B cell (primary cell): ENCODE results near the gene BTAF1. TPM values are rescaled to one million over a fixed set of nuclear protein-coding genes. Genes with fewer than 3 reads are reported as not detected.

ENCODE experiments used
- ATAC-seq: fragments of 200-7000 bp; cut with Tn5 transposase; one replicate; pipeline ENCODE4 v1.10.0; 2021; ENCODE audit warnings: low read depth, mild to moderate bottlenecking, moderate number of reproducible peaks, moderate library complexity
- CTCF ChIA-PET: fragments of 350-600 bp; sonication (Branson Sonifier 250); formaldehyde crosslinking; loops from one replicate; lab custom pipeline; 2021; ENCODE audit warnings: antibody characterized with exemption, inconsistent platforms; lab: Charles Lee
- POLR2A ChIA-PET: fragments of 350-600 bp; sonication (Branson Sonifier 250); formaldehyde crosslinking; loops from one replicate; lab custom pipeline; 2021; ENCODE audit warnings: antibody characterized with exemption; lab: Charles Lee
- DNase-seq: peaks from one replicate; pipeline ENCODE4 v3.0.0; 2013
- H2AFZ ChIP-seq: 2 replicates; pipeline ENCODE4 v1.6.1; 2012; ENCODE audit warnings: mild to moderate bottlenecking, low read depth, low read length; ENCODE audit not compliant: insufficient read depth, poor library complexity, severe bottlenecking
- H3K27ac ChIP-seq, 2 donors: 1 replicate in 1 of 2; 2 replicates in 1 of 2; pipeline ENCODE4 v1.5.1; 2012 to 2013; ENCODE audit warnings: low read length in 2 of 2, mild to moderate bottlenecking in 2 of 2, moderate library complexity in 1 of 2
- H3K27me3 ChIP-seq, 4 experiments: fragments of 200-600 bp in 1 of 4; sonication (generic) in 1 of 4; replicated peaks in 1 of 4; 1 replicate in 2 of 4; 2 replicates in 2 of 4; pipeline versions ENCODE4 v1.6.1 to v1.7.0; 2013 to 2016; ENCODE audit warnings: low read length in 3 of 4, mild to moderate bottlenecking in 2 of 4, mixed read lengths in 1 of 4, moderate library complexity in 1 of 4; ENCODE audit not compliant: insufficient read depth in 4 of 4, control insufficient read depth in 3 of 4; ENCODE audit errors: control extremely low read depth in 1 of 4
- H3K36me3 ChIP-seq, 2 experiments: replicated peaks in 1 of 2; 1 replicate in 1 of 2; 2 replicates in 1 of 2; pipeline versions ENCODE4 v1.6.1 to v1.7.1; 2013; ENCODE audit warnings: low read length in 1 of 2; ENCODE audit not compliant: insufficient read depth in 2 of 2, control insufficient read depth in 1 of 2; ENCODE audit errors: control extremely low read depth in 1 of 2, extremely low read depth in 1 of 2
- H3K4me1 ChIP-seq, 2 donors: fragments of 200-600 bp in 1 of 2; sonication (generic) in 1 of 2; 1 replicate in 1 of 2; 2 replicates in 1 of 2; pipeline versions ENCODE4 v1.5.1 to v1.6.1; 2013 to 2017; ENCODE audit warnings: low read length in 2 of 2; ENCODE audit not compliant: control insufficient read depth in 2 of 2, insufficient read depth in 2 of 2
- H3K4me2 ChIP-seq: replicated peaks from 2 replicates; pipeline ENCODE3; 2012; ENCODE audit warnings: mild to moderate bottlenecking, low read depth, low read length; ENCODE audit not compliant: poor library complexity, severe bottlenecking
- H3K4me3 ChIP-seq, 5 experiments: fragments of 200-600 bp in 1 of 5; sonication (generic) in 1 of 5; 1 replicate in 3 of 5; 2 replicates in 2 of 5; pipeline versions ENCODE4 v1.5.1 to v1.7.0; 2011 to 2016; ENCODE audit warnings: low read length in 4 of 5, mild to moderate bottlenecking in 4 of 5, low read depth in 2 of 5, control low read depth in 1 of 5, moderate library complexity in 1 of 5; ENCODE audit not compliant: insufficient read depth in 1 of 5; ENCODE audit errors: control extremely low read depth in 1 of 5, extremely low read depth in 1 of 5
- H3K79me2 ChIP-seq: fragments of 200-600 bp; sonication (generic); one replicate; pipeline ENCODE4 v1.6.0; 2016; ENCODE audit warnings: low read length; ENCODE audit not compliant: control insufficient read depth, insufficient read depth
- H3K9ac ChIP-seq: fragments of 200-600 bp; sonication (generic); 2 replicates; pipeline ENCODE4 v1.6.1; 2017; ENCODE audit warnings: mild to moderate bottlenecking, low read length, moderate library complexity
- H3K9me3 ChIP-seq, 3 donors: one replicate each; pipeline versions ENCODE4 v1.6.1 to v1.7.1; 2013; ENCODE audit warnings: low read length in 2 of 3; ENCODE audit not compliant: control insufficient read depth in 2 of 3, insufficient read depth in 1 of 3; ENCODE audit errors: control extremely low read depth in 1 of 3
- H4K20me1 ChIP-seq: 2 replicates; pipeline ENCODE4 v1.6.0; 2012; ENCODE audit warnings: mild to moderate bottlenecking, low read length; ENCODE audit not compliant: insufficient read depth, control insufficient read depth, poor library complexity, severe bottlenecking
- H3K27ac Mint-ChIP-seq: one replicate; pipeline ENCODE4 v1.8.0; 2021; ENCODE audit warnings: mixed read lengths
- H3K27me3 Mint-ChIP-seq: one replicate; pipeline ENCODE4 v1.8.0; 2021; ENCODE audit warnings: mixed read lengths
- H3K4me1 Mint-ChIP-seq: one replicate; pipeline ENCODE4 v1.8.0; 2021; ENCODE audit warnings: mixed read lengths
- H3K4me3 Mint-ChIP-seq: one replicate; pipeline ENCODE4 v1.8.0; 2021; ENCODE audit warnings: mixed read lengths
- H3K9me3 Mint-ChIP-seq: one replicate; pipeline ENCODE4 v1.8.0; 2022; ENCODE audit warnings: mixed read lengths; ENCODE audit not compliant: insufficient read depth
- CTCF ChIP-seq: fragments of 200-600 bp; IDR thresholded peaks from one replicate; pipeline ENCODE4 v1.8.0; 2022; ENCODE audit warnings: antibody characterized with exemption, mild to moderate bottlenecking
- EZH2 ChIP-seq: IDR thresholded peaks from 2 replicates; pipeline ENCODE4 v1.6.1; 2012; ENCODE audit warnings: borderline replicate concordance, low read depth, mild to moderate bottlenecking, moderate library complexity, low read length; ENCODE audit not compliant: insufficient read depth, poor library complexity, severe bottlenecking
- WGBS: methylation state at CpG from one replicate; pipeline ENCODE4 v1.1.5; 2013; ENCODE audit warnings: missing lambda C conversion rate; ENCODE audit not compliant: insufficient coverage; 5-methylcytosine and 5-hydroxymethylcytosine counted together
- intact Hi-C: fragments of 100-400 bp; cut with micrococcal nuclease; formaldehyde crosslinking; loops from one replicate; pipeline ENCODE4 v1.10.0; 2022
- polyA plus RNA-seq: library from polyadenylated mRNA; depleted of rRNA; stranded (reverse); fragments of >200 nt; gene quantifications from 2 replicates; pipeline ENCODE4 v1.2.3, GENCODE V29; 2012
- total RNA-seq, 2 donors: library from RNA; stranded (reverse); fragments of 120-200 nt in 1 of 2; gene quantifications; 1 replicate in 1 of 2; 2 replicates in 1 of 2; pipeline versions ENCODE4 v1.2.3 to v1.2.4, GENCODE V29; 2013 to 2022

BTAF1 gene
- total and polyA plus RNA-seq, 2 donors (not counting 1 experiment from before 2014, with no cell fraction given) = 58.2 to 78.1 TPM

GRCh38 chr10:91896212-91896756 lies 27.3 kb upstream of the BTAF1 start:
- no peak for ATAC-seq
- H4K20me1 ChIP-seq = no peaks in the 10 kb centered on the region
- ChIA-PET CTCF (interaction anchor here (0.6 kb wide), 1 partner anchor 67 kb away, joined by 3 read pairs; no protein-coding TSS in a partner anchor), POLR2A (no interaction called here)
- H3K9ac ChIP-seq = no peak overlapping the region
- H3K27ac ChIP-seq = no peak overlapping the region
- no peak for DNase-seq
- no peak overlapping the region for H2AFZ ChIP-seq
- H3K36me3 ChIP-seq = no peaks in the 10 kb centered on the region
- H3K4me1 Mint-ChIP-seq = no peaks in the 10 kb centered on the region
- H3K27me3 Mint-ChIP-seq = peaks cover 20% of the 10 kb centered on the region
- H3K27me3 ChIP-seq = no peaks in the 10 kb centered on the region
- TF ChIP-seq EZH2 = no peak
- TF ChIP-seq CTCF = no peak
- no peaks in the 10 kb centered on the region for H3K79me2 ChIP-seq
- intact Hi-C loops = no loop called here
- H3K9me3 Mint-ChIP-seq = no peaks in the 10 kb centered on the region
- no peak overlapping the region for H3K4me3 Mint-ChIP-seq
- WGBS = 100% methylated on average over 2 of the region's 3 CpGs
- no peak overlapping the region for H3K4me2 ChIP-seq
- no peak overlapping the region for H3K27ac Mint-ChIP-seq
- H3K4me1 ChIP-seq = no peaks in the 10 kb centered on the region
- H3K9me3 ChIP-seq = no peaks in the 10 kb centered on the region
- no peak overlapping the region for H3K4me3 ChIP-seq

GRCh38 chr10:91897421-91897820 lies 26.1 kb upstream of the BTAF1 start:
- H3K9me3 Mint-ChIP-seq = no peaks in the 10 kb centered on the region
- POLR2A ChIA-PET = no interaction called here

More at GRCh38 chr10:91897421-91897820, 26.1 kb upstream of the BTAF1 start:
- H3K4me1 Mint-ChIP-seq = peaks cover 4% of the 10 kb centered on the region
- no peak overlapping the region for H2AFZ ChIP-seq
- intact Hi-C loops = no loop called here
- no peak overlapping the region for H3K9ac ChIP-seq
- ATAC-seq (no peak), DNase-seq (no peak)
- H3K9me3 ChIP-seq = no peaks in the 10 kb centered on the region
- H3K79me2 ChIP-seq = no peaks in the 10 kb centered on the region
- H4K20me1 ChIP-seq = no peaks in the 10 kb centered on the region
- H3K4me3 Mint-ChIP-seq = no peak overlapping the region
- no peaks in the 10 kb centered on the region for H3K4me1 ChIP-seq
- 61% methylated on average over 3 of the region's 8 CpGs for WGBS
- H3K27ac Mint-ChIP-seq = no peak overlapping the region
- H3K4me3 ChIP-seq = no peak overlapping the region
- H3K27me3 Mint-ChIP-seq = peaks cover 16% of the 10 kb centered on the region
- TF ChIP-seq CTCF (no peak), EZH2 (no peak)
- no peak overlapping the region for H3K27ac ChIP-seq
- no peaks in the 10 kb centered on the region for H3K27me3 ChIP-seq
- H3K4me2 ChIP-seq = no peak overlapping the region
- H3K36me3 ChIP-seq = no peaks in the 10 kb centered on the region
- CTCF ChIA-PET = interaction anchor here (1.1 kb wide), 1 partner anchor 15 kb away, joined by 5 read pairs; no protein-coding TSS in a partner anchor
